Measurements from ENCODE around the gene MYADML2.

- TF ChIP-seq CTCF (IDR thresholded peaks at IDR 0.05 in 4 of 5, conservative IDR thresholded peaks at IDR 0.05 in 1 of 5): no peak
- no peak for TF ChIP-seq POLR2A (IDR thresholded peaks at IDR 0.05)
Observed at GRCh38 chr17:81994593-81995462, 47.8 kb upstream of the MYADML2 start.
